GM12874 (cell line): ENCODE measurements around the gene HTR2B.

ENCODE experiments used
- CTCF ChIP-seq: IDR thresholded peaks from 2 replicates; pipeline ENCODE4 v1.5.1; 2011; ENCODE audit warnings: low read depth, mild to moderate bottlenecking, control low read depth, low read length, moderate library complexity; ENCODE audit not compliant: insufficient read depth

HTR2B gene

GRCh38 chr2:231124838-231125568 lies at the start of gene HTR2B:
TSS of gene HTR2B (minus strand) at chr2:231125042. CDS start at chr2:231123764, 1,278 bp downstream.
- no peak for TF ChIP-seq CTCF

GRCh38 chr2:231174211-231174651 lies 49.4 kb upstream of the HTR2B start:
- no peak for TF ChIP-seq CTCF

GRCh38 chr2:231172025-231172424 lies 47.2 kb upstream of the HTR2B start:
- TF ChIP-seq CTCF, result no peak

- no peak for TF ChIP-seq CTCF
Measured at GRCh38 chr2:231170055-231170454, 45.2 kb upstream of the HTR2B start.

- no peak for TF ChIP-seq CTCF
Measured at GRCh38 chr2:231169488-231169887, 44.6 kb upstream of the HTR2B start.

- TF ChIP-seq CTCF, result no peak
Measured at GRCh38 chr2:231168460-231169139, 43.8 kb upstream of the HTR2B start.

GRCh38 chr2:231167745-231168459 lies 43.1 kb upstream of the HTR2B start:
- TF ChIP-seq CTCF, result no peak
